ENCODE measurements around the gene FBLN2. TPM values are rescaled to one million over a fixed set of nuclear protein-coding genes. Genes with fewer than 3 reads are reported as not detected.
A peak's percentile ranks its signal among the peaks of the same experiment; 100 is the strongest.

Gene FBLN2
- polyA plus RNA-seq, 1 experiment = 15.5 TPM

DNA sequence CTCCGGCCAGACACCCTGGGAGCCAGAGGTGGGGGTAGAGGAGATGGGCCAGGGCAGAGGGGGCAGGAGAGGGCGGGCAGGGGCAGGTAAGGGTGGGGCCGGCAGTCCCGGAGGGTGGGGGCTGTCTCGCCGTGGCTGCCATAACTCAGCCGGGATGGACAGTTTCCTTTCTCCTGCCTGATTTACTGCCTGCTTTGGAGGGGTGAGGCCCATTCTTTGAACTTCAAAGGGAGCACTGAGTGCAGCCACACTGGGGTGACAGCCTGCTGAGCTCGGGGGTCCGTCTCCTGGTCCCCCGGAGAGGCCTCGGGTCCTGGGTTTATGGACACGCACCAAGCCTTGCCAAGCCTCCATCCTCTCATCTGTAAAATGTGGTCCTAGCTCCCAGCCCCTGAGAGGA lies 135.4 kb downstream of the FBLN2 start:
- no peak for TF ChIP-seq CTCF (IDR thresholded peaks at IDR 0.05; ENCODE audit: low read depth, low read length)
- H3K27me3 ChIP-seq (ENCODE audit: control insufficient read depth, insufficient read depth, low read length) = peaks cover 6% of the 10 kb centered on the region
- CTCF ChIA-PET = no interaction called here
- H3K4me3 ChIP-seq (ENCODE audit: low read depth, low read length) = no peak overlapping the region
- DNase-seq (ENCODE audit: low read depth, low spot score) = no peak
- H3K9me3 ChIP-seq (ENCODE audit: control insufficient read depth, insufficient read depth, low read length) = peaks cover 9% of the 10 kb centered on the region; the same call in 1 of the 2 replicates
- no peak overlapping the region for H3K27ac ChIP-seq (ENCODE audit: low read depth, low read length)
- POLR2A ChIA-PET = no interaction called here

GRCh38 chr3:13684854-13685253 lies 135.9 kb downstream of the FBLN2 start:
- Histone ChIP-seq H3K4me3 (ENCODE audit: low read depth, low read length) (no peak overlapping the region), H3K27me3 (ENCODE audit: control insufficient read depth, insufficient read depth, low read length) (peaks cover 6% of the 10 kb centered on the region), H3K9me3 (ENCODE audit: control insufficient read depth, insufficient read depth, low read length) (peaks cover 9% of the 10 kb centered on the region; the same call in 1 of the 2 replicates), H3K27ac (ENCODE audit: low read depth, low read length) (no peak overlapping the region)
- ChIA-PET CTCF (no interaction called here), POLR2A (no interaction called here)
- TF ChIP-seq CTCF (IDR thresholded peaks at IDR 0.05; ENCODE audit: low read depth, low read length) = no peak
- no peak for DNase-seq (ENCODE audit: low read depth, low spot score)

GRCh38 chr3:13685721-13686120 lies 136.8 kb downstream of the FBLN2 start:
- POLR2A ChIA-PET = no interaction called here

GRCh38 chr3:13686367-13687160 lies 137.6 kb downstream of the FBLN2 start:
- Histone ChIP-seq H3K27me3 (ENCODE audit: control insufficient read depth, insufficient read depth, low read length) (peaks cover 6% of the 10 kb centered on the region), H3K4me3 (ENCODE audit: low read depth, low read length) (no peak overlapping the region), H3K9me3 (ENCODE audit: control insufficient read depth, insufficient read depth, low read length) (peaks cover 9% of the 10 kb centered on the region; the same call in 1 of the 2 replicates), H3K27ac (ENCODE audit: low read depth, low read length) (no peak overlapping the region)
- DNase-seq (ENCODE audit: low read depth, low spot score) = no peak
- 0 out of 2 replicates have a peak, but pooled peaks have one; percentile 6 for TF ChIP-seq CTCF (IDR thresholded peaks at IDR 0.05; ENCODE audit: low read depth, low read length)
- ChIA-PET CTCF (no interaction called here), POLR2A (no interaction called here)

More at GRCh38 chr3:13685721-13686120, 136.8 kb downstream of the FBLN2 start:
- DNase-seq (ENCODE audit: low read depth, low spot score) = no peak
- Histone ChIP-seq H3K9me3 (ENCODE audit: control insufficient read depth, insufficient read depth, low read length) (peaks cover 9% of the 10 kb centered on the region; the same call in 1 of the 2 replicates), H3K27me3 (ENCODE audit: control insufficient read depth, insufficient read depth, low read length) (peaks cover 6% of the 10 kb centered on the region), H3K27ac (ENCODE audit: low read depth, low read length) (no peak overlapping the region), H3K4me3 (ENCODE audit: low read depth, low read length) (no peak overlapping the region)
- CTCF ChIA-PET = no interaction called here
- no peak for TF ChIP-seq CTCF (IDR thresholded peaks at IDR 0.05; ENCODE audit: low read depth, low read length)

DNA sequence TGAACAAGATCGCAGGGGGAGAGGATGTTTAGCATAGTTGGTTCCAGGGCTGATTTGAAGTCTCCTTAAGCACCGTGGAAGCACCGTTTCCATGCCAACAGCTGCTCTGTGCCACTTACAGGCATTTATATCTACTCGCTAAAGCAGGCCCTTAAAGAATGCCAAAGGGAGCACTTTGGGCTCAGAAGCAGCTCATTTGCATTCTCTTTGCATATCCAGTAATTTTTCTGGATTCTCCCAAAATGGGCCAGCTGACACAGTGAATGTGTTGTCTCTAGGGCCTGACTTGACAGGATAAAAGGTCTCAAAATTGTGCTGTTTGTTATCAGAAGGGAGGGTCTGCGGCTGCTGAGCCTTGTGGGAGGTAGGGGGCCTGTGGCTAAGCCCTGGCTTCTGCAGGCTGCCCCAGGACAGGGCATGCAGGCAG lies 138.6 kb downstream of the FBLN2 start:
- DNase-seq (ENCODE audit: low read depth, low spot score) = no peak
- Histone ChIP-seq H3K27ac (ENCODE audit: low read depth, low read length) (no peak overlapping the region), H3K9me3 (ENCODE audit: control insufficient read depth, insufficient read depth, low read length) (peaks cover 2% of the 10 kb centered on the region; the same call in 1 of the 2 replicates), H3K4me3 (ENCODE audit: low read depth, low read length) (no peak overlapping the region), H3K27me3 (ENCODE audit: control insufficient read depth, insufficient read depth, low read length) (peaks cover 6% of the 10 kb centered on the region)
- ChIA-PET CTCF (no interaction called here), POLR2A (no interaction called here)
- no peak for TF ChIP-seq CTCF (IDR thresholded peaks at IDR 0.05; ENCODE audit: low read depth, low read length)

Data from AG04450 (cell line).